SW480 (cell line): Measurements from ENCODE around the gene MPLKIP.
"Not testable (repeated sequence)": the region's sequence is repeated elsewhere in the genome, so short reads cannot be mapped to it uniquely, and the experiment has no call there.

Experiments used
- DNase-seq: peaks from one replicate; pipeline ENCODE4 v3.0.0-alpha.2; 2016; ENCODE audit warnings: low spot score

The MPLKIP gene

GRCh38 chr7:40133561-40134427 lies 628 bp downstream of the MPLKIP start:
- DNase-seq: no peak

DNA sequence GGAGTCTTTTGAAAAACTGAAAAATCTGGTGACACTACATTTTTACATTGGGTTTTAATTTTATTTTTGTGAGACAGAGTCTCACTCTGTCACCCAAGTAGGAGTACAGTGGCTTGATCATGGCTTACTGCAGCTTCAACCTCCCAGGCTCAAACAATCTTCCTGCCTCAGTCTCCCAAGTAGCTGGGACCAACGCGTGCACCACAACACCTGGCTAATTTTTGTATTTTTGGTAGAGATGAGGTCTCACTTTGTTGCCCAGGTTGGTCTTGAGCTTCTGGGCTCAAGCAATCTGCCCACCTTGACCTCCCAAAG lies 11.5 kb downstream of the MPLKIP start:
- no peak for DNase-seq

DNA sequence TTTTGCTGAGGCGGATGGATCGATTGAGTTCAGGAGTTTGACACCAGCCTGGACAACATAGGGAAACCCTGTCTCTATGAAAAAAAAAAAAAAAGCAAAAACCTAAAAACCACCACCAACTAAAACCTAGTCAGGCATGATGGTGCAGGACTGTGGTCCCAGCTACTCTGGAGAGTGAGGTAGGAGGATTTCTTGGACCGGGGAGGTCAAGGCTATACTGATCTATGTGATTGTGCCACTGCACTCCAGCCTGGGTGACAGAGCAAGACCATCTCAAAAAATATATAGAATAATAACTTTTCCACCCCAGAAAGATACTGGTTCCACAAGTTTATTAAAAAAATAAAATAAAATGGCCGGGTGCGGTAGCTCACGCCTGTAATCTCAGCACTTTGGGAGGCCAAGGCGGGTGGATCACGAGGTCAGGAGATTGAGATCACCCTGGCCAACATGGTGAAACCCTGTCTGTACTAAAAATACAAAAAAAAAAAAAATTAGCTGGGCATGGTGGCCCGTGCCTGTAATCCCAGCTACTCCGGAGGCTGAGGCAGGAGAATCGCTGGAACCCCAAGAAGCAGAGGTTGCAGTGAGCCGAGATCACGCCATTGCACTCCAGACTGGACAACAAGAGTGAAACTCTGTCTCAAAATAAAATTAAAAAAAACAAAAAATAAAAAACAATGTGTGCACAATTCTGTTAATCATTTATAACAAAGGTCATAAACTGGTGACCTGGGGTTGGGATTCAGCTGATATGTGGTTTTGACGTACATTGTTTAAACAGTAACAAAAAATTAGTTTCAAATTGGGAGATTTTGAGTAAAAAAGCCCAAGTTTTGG lies 12.1 kb downstream of the MPLKIP start:
- DNase-seq: not testable (repeated sequence)

- DNase-seq: no peak
Observed at GRCh38 chr7:40120020-40120419, 14.4 kb downstream of the MPLKIP start.

DNA sequence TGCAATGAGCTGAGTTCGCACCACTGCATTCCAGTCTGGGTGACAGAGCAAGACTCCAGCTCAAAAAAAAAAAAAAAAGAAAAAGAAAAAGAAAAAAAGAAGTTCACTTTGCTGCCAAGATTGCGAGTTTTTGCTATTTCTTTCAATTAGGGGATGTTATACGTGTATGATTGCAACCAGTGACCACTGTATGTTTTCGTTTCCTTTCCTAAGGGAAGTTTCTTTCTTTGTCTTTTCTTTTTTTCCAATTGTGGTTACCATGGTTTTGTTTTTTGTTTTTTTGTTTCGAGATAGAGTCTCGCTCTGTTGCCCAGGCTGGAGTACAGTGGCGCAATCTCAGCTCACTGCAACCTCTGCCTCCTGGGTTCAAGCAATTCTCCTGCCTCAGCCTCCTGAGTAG lies 16.2 kb downstream of the MPLKIP start:
- not testable (repeated sequence) for DNase-seq

DNA sequence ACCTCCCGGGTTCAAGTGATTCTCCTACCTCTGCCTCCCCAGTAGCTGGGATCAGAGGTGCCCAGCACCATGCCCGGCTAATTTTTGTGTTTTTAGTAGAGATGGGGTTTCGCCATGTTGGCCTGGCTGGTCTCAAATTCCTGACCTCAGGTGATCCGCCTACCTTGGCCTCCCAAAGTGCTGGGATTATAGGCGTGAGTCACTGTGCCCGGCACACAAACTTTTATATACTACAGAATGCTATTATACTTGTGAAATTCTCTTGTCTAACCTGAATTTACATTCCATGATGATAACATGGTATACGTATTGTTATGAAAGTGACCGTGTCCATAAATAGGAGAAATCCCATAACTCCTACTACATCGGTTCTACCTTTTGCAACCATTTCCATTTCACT lies 17.2 kb downstream of the MPLKIP start:
- DNase-seq: not testable (repeated sequence)

- DNase-seq: no peak
Observed at GRCh38 chr7:40115936-40116335, 18.5 kb downstream of the MPLKIP start.

GRCh38 chr7:40105879-40106473 lies 28.4 kb downstream of the MPLKIP start:
- no peak for DNase-seq

DNA sequence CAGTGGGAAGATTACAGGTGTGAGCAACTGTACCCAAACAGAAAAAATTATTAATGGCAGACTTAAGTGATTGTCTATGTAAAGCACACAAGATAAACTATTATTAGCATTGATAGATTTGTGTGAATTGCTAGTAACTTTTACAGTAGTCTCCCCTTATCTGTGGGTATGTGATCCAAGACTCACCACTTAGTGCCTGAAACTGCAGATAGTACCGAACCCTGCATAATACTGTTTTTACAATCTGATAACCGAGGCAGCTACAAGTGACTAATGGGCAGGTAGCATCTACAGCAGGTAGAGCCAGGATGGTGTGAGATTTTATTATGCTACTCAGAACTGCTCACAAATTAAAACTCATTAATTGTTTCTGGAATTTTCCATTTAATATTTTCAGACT lies 31.5 kb downstream of the MPLKIP start:
- no peak for DNase-seq

- DNase-seq: no peak
Observed at GRCh38 chr7:40101201-40101600, 33.2 kb downstream of the MPLKIP start.

DNA sequence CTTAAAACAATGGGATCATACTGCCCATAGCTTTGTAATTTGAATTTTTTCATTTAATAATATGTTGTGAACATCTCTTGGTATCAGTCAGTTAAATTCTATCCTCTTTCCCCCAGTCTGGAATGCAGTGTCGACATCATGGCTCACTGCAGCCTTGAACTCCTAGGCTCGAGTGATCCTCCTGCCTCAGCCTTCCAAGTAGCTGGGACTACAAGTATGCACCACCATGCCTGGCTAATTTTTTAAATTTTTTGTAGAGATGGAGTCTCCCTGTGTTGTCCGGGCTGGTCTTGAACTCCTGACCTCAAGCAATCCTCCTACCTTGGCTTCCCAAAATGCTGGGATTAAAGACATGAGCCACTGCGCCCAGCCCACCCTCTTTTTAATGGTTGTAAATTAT lies 34.6 kb downstream of the MPLKIP start:
- no peak for DNase-seq

- DNase-seq: no peak
Observed at GRCh38 chr7:40098810-40099209, 35.6 kb downstream of the MPLKIP start.

DNA sequence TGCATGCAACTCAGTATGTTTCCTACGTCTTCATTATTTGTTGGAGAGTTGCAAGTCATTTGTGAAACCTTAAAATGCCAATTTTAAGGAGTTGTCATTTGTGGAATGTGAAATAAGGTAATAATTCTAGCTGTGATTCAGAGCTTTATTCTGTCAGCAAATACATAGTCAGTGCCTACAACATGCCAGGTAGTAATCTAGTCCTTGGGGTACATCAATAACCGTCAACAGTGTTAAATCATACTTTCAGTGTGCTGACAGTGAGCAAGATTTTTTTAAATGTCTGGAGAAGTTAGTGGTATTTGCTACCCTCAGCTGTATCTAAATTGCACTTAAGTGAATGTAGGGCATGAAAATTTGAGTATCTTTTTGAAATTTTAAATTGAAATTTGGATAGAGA lies 36.7 kb downstream of the MPLKIP start:
- DNase-seq: no peak

DNA sequence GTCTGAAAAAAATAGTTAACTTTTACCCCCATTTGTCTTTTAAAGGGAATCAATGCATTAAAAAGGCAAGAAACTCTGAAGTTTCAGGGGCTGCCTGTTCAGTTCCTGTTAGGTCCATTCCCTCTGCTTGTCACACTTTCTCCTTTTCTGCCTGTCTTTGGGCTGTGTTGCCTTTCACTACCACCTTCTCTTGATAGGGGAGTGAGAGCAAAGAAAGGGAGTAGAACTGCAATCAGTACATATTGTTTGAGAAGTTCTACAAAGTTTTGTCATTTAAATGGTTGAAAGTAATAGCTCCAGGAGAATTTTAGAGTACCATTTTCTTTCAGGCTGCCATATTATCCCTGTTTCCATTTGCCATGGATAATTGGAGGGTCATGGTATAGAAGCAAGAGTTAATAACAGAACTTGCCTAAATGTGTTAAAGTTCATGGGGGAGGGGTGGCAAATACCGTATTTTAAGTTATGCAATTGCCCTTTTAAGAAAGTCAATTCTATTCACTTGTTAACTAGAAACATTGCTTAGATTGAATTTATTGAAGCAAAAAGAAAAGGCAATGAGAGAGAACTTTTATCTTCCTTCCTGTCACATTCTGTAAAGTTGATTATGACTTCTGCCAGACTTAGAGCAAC lies 38.6 kb downstream of the MPLKIP start:
- no peak for DNase-seq

GRCh38 chr7:40095230-40095629 lies 39.2 kb downstream of the MPLKIP start:
- no peak for DNase-seq

DNA sequence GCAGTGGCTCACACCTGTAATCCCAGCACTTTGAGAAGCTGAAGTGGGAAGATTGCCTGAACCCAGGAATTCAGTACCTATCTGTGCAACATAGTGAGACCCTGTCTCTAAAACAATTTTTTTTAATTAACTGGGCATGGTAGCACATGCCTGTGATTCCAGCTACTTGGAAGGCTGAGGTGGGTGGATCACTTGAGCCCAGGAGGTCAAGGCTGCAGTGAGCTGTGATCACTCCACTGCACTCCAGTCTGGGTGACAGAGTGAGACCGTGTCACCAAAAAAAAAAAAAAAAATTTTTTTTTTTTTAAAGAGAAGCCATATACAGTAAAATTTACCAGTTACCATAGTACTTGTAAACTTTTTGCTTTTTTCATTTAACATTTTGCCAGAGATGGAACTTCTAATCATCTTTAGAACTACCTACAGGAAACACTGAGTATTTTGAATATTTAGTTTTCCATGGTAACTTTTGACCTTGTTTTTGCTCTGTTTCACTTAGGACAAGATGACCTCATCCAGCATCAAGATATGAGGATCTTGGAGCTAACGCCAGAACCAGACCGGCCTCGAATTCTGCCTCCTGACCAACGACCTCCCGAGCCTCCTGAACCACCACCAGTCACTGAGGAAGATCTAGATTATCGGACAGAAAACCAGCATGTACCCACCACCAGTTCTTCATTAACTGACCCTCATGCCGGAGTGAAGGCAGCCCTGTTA lies 40.6 kb downstream of the MPLKIP start:
- DNase-seq: no peak

DNA sequence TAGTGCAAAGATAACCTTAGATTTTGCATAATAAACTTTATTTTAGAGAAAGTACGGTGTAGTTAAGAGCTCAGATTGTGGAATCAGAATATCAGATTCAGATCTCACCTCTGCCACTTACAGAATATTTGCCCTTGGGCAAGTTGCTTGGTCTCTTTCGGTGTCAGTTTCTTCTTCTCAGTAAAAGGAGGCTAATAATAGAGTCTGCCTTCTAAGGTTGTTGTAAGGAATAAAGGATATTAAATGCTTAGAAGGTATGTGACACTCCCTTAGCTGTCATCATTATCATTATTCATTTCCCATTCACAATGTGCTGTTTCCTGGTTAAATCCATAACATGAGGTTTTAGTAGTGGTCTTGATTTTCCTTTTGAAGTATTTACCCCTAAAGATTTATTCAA lies 42.2 kb downstream of the MPLKIP start:
- DNase-seq: no peak

DNA sequence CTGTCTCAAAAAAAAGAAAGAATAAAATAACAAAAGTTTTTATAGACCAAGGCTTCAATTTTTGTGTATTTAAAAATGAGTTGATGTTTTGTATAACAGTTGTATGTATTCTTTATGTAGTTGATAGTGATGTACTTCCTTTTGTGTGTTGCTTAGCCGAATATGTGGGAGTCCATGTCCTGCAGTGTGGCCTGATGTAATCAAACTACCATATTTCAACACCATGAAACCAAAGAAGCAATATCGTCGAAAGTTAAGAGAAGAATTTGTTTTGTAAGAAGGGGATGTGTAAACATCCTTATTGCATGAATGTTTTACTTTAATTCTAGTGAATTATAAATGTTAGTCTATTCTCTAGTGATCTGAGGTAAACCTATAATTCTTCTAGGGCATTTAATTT lies 56.6 kb downstream of the MPLKIP start:
- no peak for DNase-seq
